HG03457 (cell line): ENCODE measurements around the gene ATP4B.

Experiments used
- ATAC-seq: cut with Tn5 transposase; IDR thresholded peaks from one replicate; pipeline ENCODE4 v1.9.1; 2021; ENCODE audit warnings: moderate number of reproducible peaks; ENCODE audit not compliant: unreplicated experiment

ATP4B gene

GRCh38 chr13:113607889-113608635 is 49.9 kb downstream of the ATP4B start:
- no peak for ATAC-seq

GRCh38 chr13:113607056-113607888 is 50.7 kb downstream of the ATP4B start:
- ATAC-seq: no peak

GRCh38 chr13:113605866-113606438 is 52.0 kb downstream of the ATP4B start:
- ATAC-seq: no peak

GRCh38 chr13:113605461-113605860 is 52.5 kb downstream of the ATP4B start:
- no peak for ATAC-seq

GRCh38 chr13:113604186-113604585 is 53.8 kb downstream of the ATP4B start:
- ATAC-seq: no peak

- no peak for ATAC-seq
These were observed 54.8 kb downstream of the ATP4B start for GRCh38 chr13:113603116-113603710.

- no peak for ATAC-seq
These were observed 55.6 kb downstream of the ATP4B start for GRCh38 chr13:113602291-113602988.

GRCh38 chr13:113601166-113602070 is 56.6 kb downstream of the ATP4B start:
- ATAC-seq: no peak

- no peak for ATAC-seq
These were observed 58.6 kb downstream of the ATP4B start for GRCh38 chr13:113599391-113599790.
